Karpas-422 (cell line): ENCODE data around the gene PCMT1. TPM values are rescaled to one million over a fixed set of nuclear protein-coding genes. Genes with fewer than 3 reads are reported as not detected.

Experiments used
- DNase-seq: peaks from one replicate; pipeline ENCODE4 v3.0.0-alpha.2; 2015
- H2AFZ ChIP-seq: fragments of 200-600 bp; sonication (generic); 2 replicates; pipeline ENCODE4 v1.6.1; 2014; ENCODE audit warnings: antibody characterized with exemption, low read length, mixed read lengths
- H3K27ac ChIP-seq: fragments of 200-600 bp; sonication (generic); 2 replicates; pipeline ENCODE4 v1.5.1; 2014; ENCODE audit warnings: mild to moderate bottlenecking, low read length, moderate library complexity
- H3K27me3 ChIP-seq: fragments of 200-600 bp; sonication (generic); 2 replicates; pipeline ENCODE4 v1.6.1; 2014; ENCODE audit warnings: low read length, mixed read lengths
- H3K36me3 ChIP-seq: fragments of 200-600 bp; sonication (generic); 2 replicates; pipeline ENCODE4 v1.6.1; 2014; ENCODE audit warnings: low read length, mixed read lengths; ENCODE audit not compliant: insufficient read depth
- H3K4me1 ChIP-seq: fragments of 200-600 bp; sonication (generic); 2 replicates; pipeline ENCODE4 v1.6.1; 2014; ENCODE audit warnings: mild to moderate bottlenecking, low read length, mixed read lengths
- H3K4me2 ChIP-seq: fragments of 200-600 bp; sonication (generic); 2 replicates; pipeline ENCODE4 v1.6.1; 2014; ENCODE audit warnings: low read length, low read depth, mild to moderate bottlenecking; ENCODE audit not compliant: poor library complexity, severe bottlenecking
- H3K4me3 ChIP-seq: fragments of 200-600 bp; sonication (generic); 2 replicates; pipeline ENCODE4 v1.5.1; 2014; ENCODE audit warnings: mild to moderate bottlenecking, antibody characterized with exemption, low read length, mixed read lengths
- H3K79me2 ChIP-seq: fragments of 200-600 bp; sonication (generic); 2 replicates; pipeline ENCODE4 v1.6.1; 2014; ENCODE audit warnings: mild to moderate bottlenecking, low read length, mixed read lengths
- H3K9ac ChIP-seq: fragments of 200-600 bp; sonication (generic); 2 replicates; pipeline ENCODE4 v1.6.0; 2014; ENCODE audit warnings: low read length
- H3K9me2 ChIP-seq: fragments of 200-600 bp; sonication (generic), shearing (Covaris generic); replicated peaks from 2 replicates; pipeline ENCODE4 v1.6.0; 2014; ENCODE audit warnings: mild to moderate bottlenecking, low read length, moderate library complexity; ENCODE audit not compliant: insufficient read depth
- H3K9me3 ChIP-seq: fragments of 300-700, 200-600 bp; sonication (generic); 2 replicates; pipeline ENCODE4 v1.6.1; 2014; ENCODE audit warnings: low read length, mixed read lengths
- H4K20me1 ChIP-seq: fragments of 200-600 bp; sonication (generic); 2 replicates; pipeline ENCODE4 v1.6.1; 2014; ENCODE audit warnings: mild to moderate bottlenecking, antibody characterized with exemption, low read length, low read depth; ENCODE audit not compliant: insufficient read depth
- total RNA-seq: library from RNA; depleted of rRNA; stranded (reverse); fragments of >200 nt; shearing (Covaris generic); gene quantifications from 2 replicates; pipeline ENCODE4 v1.2.3, GENCODE V29; 2014; ENCODE audit warnings: low replicate concordance

PCMT1 gene
- total RNA-seq, 1 experiment from 2014 or later = 79.1 TPM

GRCh38 chr6:149855040-149855654 is 105.6 kb downstream of the PCMT1 start:
- no peaks in the 10 kb centered on the region for H3K4me1 ChIP-seq
- H3K36me3 ChIP-seq = no peaks in the 10 kb centered on the region
- H3K9ac ChIP-seq = no peak overlapping the region
- H3K27me3 ChIP-seq = no peaks in the 10 kb centered on the region
- no peak for DNase-seq
- no peak overlapping the region for H2AFZ ChIP-seq
- no peak overlapping the region for H3K4me3 ChIP-seq
- no peaks in the 10 kb centered on the region for H3K9me3 ChIP-seq
- no peak overlapping the region for H3K4me2 ChIP-seq
- H3K27ac ChIP-seq = no peak overlapping the region
- H4K20me1 ChIP-seq = no peaks in the 10 kb centered on the region; the same call in 1 of the 2 replicates
- no peaks in the 10 kb centered on the region for H3K9me2 ChIP-seq
- no peaks in the 10 kb centered on the region for H3K79me2 ChIP-seq

DNA sequence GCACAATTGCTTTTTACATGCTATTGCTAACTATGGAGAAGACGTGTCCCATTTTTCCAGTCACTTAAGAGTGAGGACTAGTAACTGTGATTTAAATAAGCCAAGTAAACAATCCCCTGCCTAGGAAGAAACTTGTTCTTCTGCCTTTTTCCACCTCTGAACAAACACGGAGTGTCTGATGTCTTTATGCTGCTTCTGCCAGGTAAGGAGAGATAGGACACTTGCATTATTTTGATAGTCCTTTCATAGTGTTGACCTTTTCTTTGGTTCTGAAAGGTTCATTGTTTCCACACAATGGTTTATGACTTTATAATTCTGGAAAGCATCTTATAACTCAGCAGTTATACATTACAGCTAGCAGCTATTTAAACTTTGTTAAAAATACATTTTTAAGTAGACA is 106.2 kb downstream of the PCMT1 start:
- Histone ChIP-seq H3K36me3 (no peaks in the 10 kb centered on the region), H3K4me3 (no peak overlapping the region), H3K27ac (no peak overlapping the region), H3K9me3 (no peaks in the 10 kb centered on the region), H4K20me1 (no peaks in the 10 kb centered on the region; the same call in none of the 2 replicates), H2AFZ (no peak overlapping the region), H3K79me2 (no peaks in the 10 kb centered on the region), H3K9me2 (no peaks in the 10 kb centered on the region), H3K4me2 (no peak overlapping the region), H3K9ac (no peak overlapping the region), H3K27me3 (no peaks in the 10 kb centered on the region), H3K4me1 (no peaks in the 10 kb centered on the region)
- DNase-seq = no peak

DNA sequence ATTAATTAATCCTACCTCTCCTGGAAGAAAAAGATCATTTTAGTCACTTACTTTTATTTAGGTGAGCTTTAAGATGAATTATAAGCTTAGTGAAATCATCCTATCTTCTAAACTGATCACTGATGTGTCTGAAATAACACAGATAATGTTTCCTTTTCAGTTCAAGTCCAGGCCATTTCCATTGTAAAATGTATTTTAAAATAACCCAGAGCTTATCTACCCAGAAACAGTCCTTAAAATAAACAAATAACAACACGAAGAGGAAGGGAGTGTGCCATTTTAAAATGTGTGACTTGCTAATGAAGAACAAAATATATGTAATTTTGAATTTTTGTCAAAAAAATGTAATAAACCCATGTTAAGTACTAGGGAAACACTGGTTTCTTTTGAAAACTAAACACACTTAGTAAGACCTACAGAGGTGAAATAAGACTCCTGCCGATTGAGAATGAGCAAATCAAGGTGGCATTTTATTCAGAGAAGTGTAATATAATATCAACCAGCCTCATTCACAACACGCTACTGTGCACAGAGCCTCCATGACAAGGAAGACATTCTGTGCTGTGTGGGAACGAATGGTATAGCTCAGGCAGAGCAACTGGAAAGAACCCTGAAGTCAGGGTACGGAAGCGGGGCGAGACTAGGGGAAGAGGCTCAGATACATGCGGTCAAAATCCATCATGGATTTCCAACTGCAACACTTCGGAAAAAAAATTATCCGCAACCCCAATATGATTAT is 106.9 kb downstream of the PCMT1 start:
- no peaks in the 10 kb centered on the region for H3K9me2 ChIP-seq
- no peak overlapping the region for H2AFZ ChIP-seq
- no peak overlapping the region for H3K4me2 ChIP-seq
- H4K20me1 ChIP-seq = no peaks in the 10 kb centered on the region; the same call in none of the 2 replicates
- H3K9me3 ChIP-seq = no peaks in the 10 kb centered on the region
- no peaks in the 10 kb centered on the region for H3K79me2 ChIP-seq
- no peaks in the 10 kb centered on the region for H3K36me3 ChIP-seq
- no peak overlapping the region for H3K4me3 ChIP-seq
- no peaks in the 10 kb centered on the region for H3K27me3 ChIP-seq
- H3K27ac ChIP-seq = no peak overlapping the region
- H3K9ac ChIP-seq = no peak overlapping the region
- H3K4me1 ChIP-seq = no peaks in the 10 kb centered on the region
- no peak for DNase-seq

GRCh38 chr6:149857541-149857940 is 108.0 kb downstream of the PCMT1 start:
- no peaks in the 10 kb centered on the region; the same call in none of the 2 replicates for H4K20me1 ChIP-seq
- H3K4me2 ChIP-seq = no peak overlapping the region
- no peak for DNase-seq
- no peaks in the 10 kb centered on the region; the same call in 1 of the 2 replicates for H3K79me2 ChIP-seq
- peaks cover under 1% of the 10 kb centered on the region; the same call in 1 of the 2 replicates for H3K4me1 ChIP-seq
- no peaks in the 10 kb centered on the region for H3K9me3 ChIP-seq
- no peak overlapping the region for H3K4me3 ChIP-seq
- no peak overlapping the region for H2AFZ ChIP-seq
- no peak overlapping the region for H3K9ac ChIP-seq
- H3K27me3 ChIP-seq = no peaks in the 10 kb centered on the region
- no peaks in the 10 kb centered on the region for H3K36me3 ChIP-seq
- H3K27ac ChIP-seq = no peak overlapping the region
- no peaks in the 10 kb centered on the region for H3K9me2 ChIP-seq

- no peak for DNase-seq
- H3K4me1 ChIP-seq = peaks cover 8% of the 10 kb centered on the region
- H3K9me2 ChIP-seq = no peaks in the 10 kb centered on the region
- no peak overlapping the region for H3K27ac ChIP-seq
- no peak overlapping the region for H2AFZ ChIP-seq
- H3K4me2 ChIP-seq = no peak overlapping the region
- H4K20me1 ChIP-seq = no peaks in the 10 kb centered on the region; the same call in none of the 2 replicates
- no peak overlapping the region for H3K9ac ChIP-seq
- no peaks in the 10 kb centered on the region for H3K27me3 ChIP-seq
- H3K79me2 ChIP-seq = no peaks in the 10 kb centered on the region; the same call in 1 of the 2 replicates
- no peaks in the 10 kb centered on the region for H3K36me3 ChIP-seq
- H3K9me3 ChIP-seq = no peaks in the 10 kb centered on the region
- H3K4me3 ChIP-seq = no peak overlapping the region
Measured at GRCh38 chr6:149859368-149859767, 109.8 kb downstream of the PCMT1 start.

DNA sequence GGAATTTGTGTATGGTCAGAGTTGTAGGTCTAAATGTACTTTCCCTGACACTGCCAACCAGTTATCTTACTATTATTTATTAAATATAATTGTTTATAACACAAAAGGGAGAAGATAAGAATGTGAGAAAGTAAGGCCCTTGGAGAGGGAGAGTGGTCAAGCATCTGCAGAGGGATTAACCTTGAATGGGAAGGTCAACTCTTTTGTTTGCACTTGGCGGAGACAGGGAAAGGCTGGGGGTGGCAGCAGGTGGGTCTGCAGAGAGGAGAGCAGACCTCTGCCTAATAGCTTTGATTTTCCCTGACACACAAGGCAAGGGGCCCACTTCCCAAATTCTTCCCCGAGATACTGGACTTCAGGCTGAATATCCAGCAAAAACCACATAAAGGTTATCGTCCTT is 110.4 kb downstream of the PCMT1 start:
- H4K20me1 ChIP-seq = no peaks in the 10 kb centered on the region; the same call in none of the 2 replicates
- H3K4me3 ChIP-seq = no peak overlapping the region
- H3K9me2 ChIP-seq = no peaks in the 10 kb centered on the region
- peaks cover 12% of the 10 kb centered on the region for H3K4me1 ChIP-seq
- no peak overlapping the region for H3K9ac ChIP-seq
- H3K27me3 ChIP-seq = no peaks in the 10 kb centered on the region
- H3K9me3 ChIP-seq = no peaks in the 10 kb centered on the region
- no peak overlapping the region for H2AFZ ChIP-seq
- no peaks in the 10 kb centered on the region; the same call in 1 of the 2 replicates for H3K79me2 ChIP-seq
- no peak overlapping the region for H3K27ac ChIP-seq
- H3K36me3 ChIP-seq = no peaks in the 10 kb centered on the region
- H3K4me2 ChIP-seq = no peak overlapping the region
- no peak for DNase-seq

- no peaks in the 10 kb centered on the region; the same call in 1 of the 2 replicates for H3K79me2 ChIP-seq
- H3K9ac ChIP-seq = no peak overlapping the region
- H3K4me2 ChIP-seq = no peak overlapping the region
Measured at GRCh38 chr6:149860513-149860833, 110.9 kb downstream of the PCMT1 start.

More at GRCh38 chr6:149860513-149860833, 110.9 kb downstream of the PCMT1 start:
- Histone ChIP-seq H3K4me3 (no peak overlapping the region), H4K20me1 (no peaks in the 10 kb centered on the region; the same call in none of the 2 replicates), H3K36me3 (no peaks in the 10 kb centered on the region), H3K4me1 (peaks cover 12% of the 10 kb centered on the region), H3K27me3 (no peaks in the 10 kb centered on the region), H3K9me2 (no peaks in the 10 kb centered on the region), H2AFZ (no peak overlapping the region), H3K27ac (no peak overlapping the region), H3K9me3 (no peaks in the 10 kb centered on the region)
- DNase-seq = no peak
